Thyroid gland (tissue), 4 donors: ENCODE measurements around the gene IFI16.

ENCODE experiments used
- CTCF ChIP-seq, 6 experiments: fragments of 200-600 bp in 3 of 6; fragments of 450-650 bp in 3 of 6; sonication (generic) in 3 of 6; IDR thresholded peaks; one replicate each; pipeline ENCODE4 v1.5.1; 2016 to 2019; ENCODE audit warnings: antibody characterized with exemption in 6 of 6, mild to moderate bottlenecking in 2 of 6, inconsistent platforms in 1 of 6, moderate library complexity in 1 of 6
- POLR2A ChIP-seq, 2 donors: fragments of 450-650 bp; IDR thresholded peaks; one replicate each; pipeline ENCODE4 v1.6.1; 2017; ENCODE audit warnings: antibody characterized with exemption in 2 of 2, mild to moderate bottlenecking in 2 of 2, moderate library complexity in 1 of 2

DNA sequence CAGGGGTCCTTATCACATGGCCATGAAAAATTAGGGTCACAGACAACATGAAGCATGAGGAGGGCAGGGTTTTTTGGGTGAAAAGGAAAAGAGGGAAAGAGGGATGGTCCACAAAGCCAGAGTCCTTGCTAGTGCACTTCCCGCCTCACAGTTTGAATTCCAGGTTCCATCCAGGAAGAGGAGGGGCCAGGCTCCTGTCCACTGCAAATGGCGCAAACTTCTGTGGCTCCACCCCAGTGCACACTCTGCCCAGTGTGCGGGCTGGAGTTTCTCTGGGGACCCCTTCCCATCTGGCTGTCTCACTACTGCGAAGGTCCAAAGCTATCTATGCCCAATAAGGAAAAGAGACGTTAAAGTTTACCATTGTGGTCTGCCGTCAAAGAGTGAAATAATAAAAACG lies 49.0 kb downstream of the IFI16 start:
- TF ChIP-seq POLR2A (IDR thresholded peaks at IDR 0.05) = no peak
- no peak for TF ChIP-seq CTCF (IDR thresholded peaks at IDR 0.05)
